ENCODE data around the gene PIN1. TPM values are rescaled to one million over a fixed set of nuclear protein-coding genes. Genes with fewer than 3 reads are reported as not detected.
A peak's percentile ranks its signal among the peaks of the same experiment; 100 is the strongest.

PIN1 gene
- total RNA-seq, 4 donors from 2014 or later: 83.9 to 111 (median 93.4) TPM

DNA sequence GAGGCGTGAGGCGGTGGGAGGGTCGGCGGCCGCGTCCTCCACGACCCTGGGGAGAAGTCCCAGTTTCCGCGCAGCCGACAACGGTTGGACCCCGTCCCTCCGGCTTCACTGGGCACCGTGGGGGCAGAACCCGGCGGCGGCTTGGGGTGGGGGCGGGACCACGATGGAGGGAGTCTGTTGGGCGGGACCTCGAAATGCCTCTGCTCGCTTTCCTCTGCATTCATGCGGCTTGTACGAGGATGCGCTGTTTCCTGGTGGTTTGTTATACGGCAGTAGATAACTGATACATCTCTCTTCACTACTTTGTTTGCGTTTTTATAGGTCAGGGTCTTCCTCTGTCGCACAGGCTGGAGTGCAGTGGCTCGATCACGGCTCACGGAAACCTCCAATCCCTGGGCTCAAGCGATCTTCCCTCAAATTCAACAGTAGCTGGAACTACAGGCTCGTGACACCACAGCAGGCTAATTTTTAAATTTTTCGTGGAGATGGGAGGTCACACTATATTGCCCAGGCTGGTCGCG is 42.0 kb upstream of the PIN1 start:
- intact Hi-C loops (cut with DNase I; ENCODE audit: low total_unique reads) (loop anchor here (5.0 to 10.0 kb wide), 3 partner anchors 211 to 478 kb away; partner anchors contain the start of genes ZNF121 and ZNF266), in situ Hi-C loops (cut with MboI; ENCODE audit: low sequenced_read_pairs in 4 of 4) (loop anchor here (5.0 to 25.0 kb wide), 8 partner anchors 168 to 956 kb away; partner anchors contain the start of genes ZNF559 (in 3 of the 4), ZNF699 (in 3 of the 4), ZNF561 (in 2 of the 4) and MBD3L1 (in 1 of the 4))
- ATAC-seq (no peak), DNase-seq (peak in 1 of 2 donors; percentile 22)
- peaks cover 0 to 5% of the 10 kb centered on the region in 2 donors for H3K4me1 ChIP-seq
- no peak for TF ChIP-seq POLR2A (IDR thresholded peaks at IDR 0.05)
- TF ChIP-seq, protein P1, sequence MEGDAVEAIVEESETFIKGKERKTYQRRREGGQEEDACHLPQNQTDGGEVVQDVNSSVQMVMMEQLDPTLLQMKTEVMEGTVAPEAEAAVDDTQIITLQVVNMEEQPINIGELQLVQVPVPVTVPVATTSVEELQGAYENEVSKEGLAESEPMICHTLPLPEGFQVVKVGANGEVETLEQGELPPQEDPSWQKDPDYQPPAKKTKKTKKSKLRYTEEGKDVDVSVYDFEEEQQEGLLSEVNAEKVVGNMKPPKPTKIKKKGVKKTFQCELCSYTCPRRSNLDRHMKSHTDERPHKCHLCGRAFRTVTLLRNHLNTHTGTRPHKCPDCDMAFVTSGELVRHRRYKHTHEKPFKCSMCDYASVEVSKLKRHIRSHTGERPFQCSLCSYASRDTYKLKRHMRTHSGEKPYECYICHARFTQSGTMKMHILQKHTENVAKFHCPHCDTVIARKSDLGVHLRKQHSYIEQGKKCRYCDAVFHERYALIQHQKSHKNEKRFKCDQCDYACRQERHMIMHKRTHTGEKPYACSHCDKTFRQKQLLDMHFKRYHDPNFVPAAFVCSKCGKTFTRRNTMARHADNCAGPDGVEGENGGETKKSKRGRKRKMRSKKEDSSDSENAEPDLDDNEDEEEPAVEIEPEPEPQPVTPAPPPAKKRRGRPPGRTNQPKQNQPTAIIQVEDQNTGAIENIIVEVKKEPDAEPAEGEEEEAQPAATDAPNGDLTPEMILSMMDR (IDR thresholded peaks at IDR 0.05 in 4 of 5, conservative IDR thresholded peaks at IDR 0.05 in 1 of 5): no peak
- H3K36me3 ChIP-seq: no peaks in the 10 kb centered on the region
- no peaks in the 10 kb centered on the region for H3K9me3 ChIP-seq
- H3K27ac ChIP-seq: peak overlapping the region; percentile 77 to 87 (median 83)
- H3K27me3 ChIP-seq: peaks cover 0 to 35% (median 35%) of the 10 kb centered on the region in 3 donors
- H3K4me3 ChIP-seq: peak overlapping the region; percentile 64 to 74 (median 66)

DNA sequence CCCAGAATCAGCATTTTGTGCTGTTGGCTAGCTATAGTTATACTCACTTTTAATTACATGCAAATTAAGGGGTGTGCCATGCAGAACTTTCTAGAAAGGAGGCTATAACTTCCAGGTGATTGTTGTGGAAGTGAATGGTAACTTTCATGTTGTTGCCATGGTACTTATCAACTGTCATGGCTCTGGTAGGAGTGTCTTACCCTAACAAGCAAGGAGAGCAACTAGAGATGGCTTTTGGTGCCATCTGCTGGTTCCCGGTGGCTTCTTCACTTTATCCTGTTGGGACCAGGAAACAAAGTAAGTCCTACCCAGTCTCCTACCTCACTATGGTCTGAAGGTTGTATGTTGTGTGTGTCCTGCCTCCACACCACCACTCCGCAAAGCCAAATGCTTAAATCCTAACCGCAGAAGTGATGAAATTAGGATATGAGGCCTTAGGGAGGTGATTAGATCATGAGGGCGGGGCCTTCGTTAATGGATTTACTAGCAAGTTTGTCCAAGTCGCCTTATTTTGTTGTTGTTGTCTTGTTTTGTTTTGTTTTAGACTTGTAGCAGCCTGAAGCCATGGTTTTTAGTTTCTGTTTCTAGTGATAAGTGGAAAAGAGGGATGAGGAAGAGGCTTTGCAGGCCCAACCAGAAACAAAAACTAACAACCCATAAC is 38.9 kb upstream of the PIN1 start:
- H3K4me3 ChIP-seq: no peak overlapping the region
- DNase-seq (peak; percentile 60 to 74), ATAC-seq (peak; percentile 51 to 69)
- no peaks in the 10 kb centered on the region for H3K9me3 ChIP-seq
- no peaks in the 10 kb centered on the region for H3K36me3 ChIP-seq
- peaks cover 0 to 15% (median 12%) of the 10 kb centered on the region in 3 donors for H3K27me3 ChIP-seq
- in situ Hi-C loops (cut with MboI; ENCODE audit: low sequenced_read_pairs in 4 of 4): loop anchor here (10.0 to 25.0 kb wide), 6 partner anchors 171 to 959 kb away; partner anchors contain the start of genes ZNF559 (in 3 of the 4), ZNF699 (in 3 of the 4), MBD3L1 (in 1 of the 4) and OR7D4 (in 1 of the 4)
- H3K4me1 ChIP-seq: peaks cover 0 to 3% of the 10 kb centered on the region in 2 donors
- TF ChIP-seq, protein P1 (IDR thresholded peaks at IDR 0.05 in 4 of 5, conservative IDR thresholded peaks at IDR 0.05 in 1 of 5): peak; percentile 60 to 77 (median 72)
- TF ChIP-seq POLR2A (IDR thresholded peaks at IDR 0.05): no peak
- no peak overlapping the region for H3K27ac ChIP-seq
- intact Hi-C loops (cut with DNase I; ENCODE audit: low total_unique reads): loop anchor here (1.0 to 10.0 kb wide), 6 partner anchors 171 to 660 kb away; partner anchors contain the start of genes ZNF266 and ZNF561

DNA sequence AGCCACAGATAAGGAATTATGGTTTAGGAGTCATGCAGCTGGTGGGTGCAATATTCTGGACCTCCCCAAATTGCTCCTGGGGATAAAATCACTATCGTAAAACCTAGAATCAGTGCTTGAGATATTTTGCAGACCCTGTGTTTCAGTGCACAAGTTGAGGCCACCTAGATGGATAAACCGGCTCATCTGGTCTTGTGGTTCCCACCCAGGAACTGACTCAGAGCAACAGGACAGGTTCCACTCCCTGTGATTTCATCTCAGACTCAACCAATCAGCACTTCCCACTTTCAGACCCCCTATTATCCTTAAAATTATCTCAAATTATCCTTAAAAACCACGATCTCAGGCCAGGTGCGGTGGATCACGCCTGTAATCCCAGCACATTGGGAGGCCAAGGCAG is 37.2 kb upstream of the PIN1 start:
- in situ Hi-C loops (cut with MboI; ENCODE audit: low sequenced_read_pairs in 4 of 4): loop anchor here (10.0 to 25.0 kb wide), 6 partner anchors 173 to 961 kb away; partner anchors contain the start of genes ZNF559 (in 3 of the 4), ZNF699 (in 3 of the 4), MBD3L1 (in 1 of the 4) and OR7D4 (in 1 of the 4)
- Histone ChIP-seq H3K27me3 (peaks cover 0 to 5% (median 5%) of the 10 kb centered on the region in 3 donors), H3K27ac (no peak overlapping the region), H3K4me1 (no peaks in the 10 kb centered on the region), H3K36me3 (no peaks in the 10 kb centered on the region), H3K4me3 (no peak overlapping the region), H3K9me3 (no peaks in the 10 kb centered on the region)
- intact Hi-C loops (cut with DNase I; ENCODE audit: low total_unique reads): loop anchor here (2.0 to 10.0 kb wide), 3 partner anchors 177 to 483 kb away; partner anchors contain the start of genes ZNF266 and ZNF561
- ATAC-seq (no peak), DNase-seq (no peak)
- no peak for TF ChIP-seq POLR2A (IDR thresholded peaks at IDR 0.05)
- TF ChIP-seq, protein P1 (IDR thresholded peaks at IDR 0.05 in 4 of 5, conservative IDR thresholded peaks at IDR 0.05 in 1 of 5): no peak

DNA sequence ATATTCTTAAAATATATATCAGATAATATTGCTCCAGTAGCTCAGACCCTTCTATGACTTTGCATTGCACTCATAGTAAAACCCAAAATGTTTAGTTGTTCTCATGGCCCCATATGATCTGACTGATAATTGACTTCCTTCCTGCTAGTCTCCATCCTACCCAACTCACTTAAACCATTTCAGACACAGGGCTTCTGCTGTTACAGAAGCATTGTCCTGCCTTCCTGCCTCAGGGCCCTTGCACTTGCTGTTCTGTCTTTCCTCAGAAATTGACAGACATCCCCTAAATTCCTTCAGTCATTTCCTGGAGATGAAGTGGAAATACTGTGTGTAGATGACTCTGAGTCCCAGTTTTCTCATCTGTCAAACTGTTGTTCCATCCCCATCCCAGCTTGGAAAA is 36.0 kb upstream of the PIN1 start:
- Histone ChIP-seq H3K27ac (no peak overlapping the region), H3K4me3 (no peak overlapping the region), H3K36me3 (no peaks in the 10 kb centered on the region), H3K9me3 (no peaks in the 10 kb centered on the region), H3K4me1 (no peaks in the 10 kb centered on the region), H3K27me3 (no peaks in the 10 kb centered on the region)
- intact Hi-C loops (cut with DNase I; ENCODE audit: low total_unique reads): loop anchor here (10.0 kb wide), 2 partner anchors 364 to 484 kb away; partner anchors contain the start of gene ZNF266
- ATAC-seq: no peak
- no peak for DNase-seq
- TF ChIP-seq, protein P1 (IDR thresholded peaks at IDR 0.05 in 4 of 5, conservative IDR thresholded peaks at IDR 0.05 in 1 of 5): no peak
- TF ChIP-seq POLR2A (IDR thresholded peaks at IDR 0.05): no peak
- in situ Hi-C loops (cut with MboI; ENCODE audit: low sequenced_read_pairs in 4 of 4): loop anchor here (10.0 to 25.0 kb wide), 6 partner anchors 174 to 962 kb away; partner anchors contain the start of genes ZNF559 (in 3 of the 4), ZNF699 (in 3 of the 4), MBD3L1 (in 1 of the 4) and OR7D4 (in 1 of the 4)
